ENCODE results near the gene PTPRU.

PTPRU gene

DNA sequence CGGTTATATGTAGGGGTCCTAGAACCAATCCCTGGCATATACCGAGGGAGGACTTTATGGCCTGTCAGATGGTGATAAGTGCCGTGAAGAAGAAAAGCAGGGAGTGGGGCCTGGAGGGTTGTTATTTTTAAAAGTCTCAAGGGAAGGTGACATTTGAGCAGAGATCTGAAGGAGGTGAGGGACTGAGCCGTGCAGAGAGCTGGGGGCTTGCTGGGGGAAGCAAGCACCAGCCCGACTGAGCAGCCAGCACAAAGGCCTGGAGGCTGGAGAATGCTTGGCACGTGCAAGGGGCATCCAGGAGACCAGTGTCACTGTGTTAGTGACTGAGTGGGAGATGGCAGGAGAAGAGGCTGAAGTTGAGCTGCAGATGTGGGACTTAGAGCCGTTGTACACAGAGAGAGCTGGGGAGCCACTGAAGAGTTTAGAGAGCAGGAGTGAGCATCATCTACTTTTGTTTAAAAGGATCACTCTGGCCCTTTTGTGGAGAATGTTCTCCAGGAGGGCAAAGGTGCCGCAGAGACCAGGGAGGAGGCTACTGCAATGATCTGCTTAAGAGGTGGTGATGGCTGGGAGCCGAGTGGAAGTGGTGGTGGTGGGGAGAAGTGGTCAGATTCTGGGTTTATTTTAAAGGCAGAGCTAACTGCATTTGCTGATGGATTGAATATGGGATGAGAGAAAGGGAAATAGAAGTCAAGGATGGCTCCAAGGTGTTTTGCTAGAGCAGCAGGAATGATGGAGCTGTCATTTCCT lies 31.2 kb downstream of the PTPRU start:
- no peak for DNase-seq (ENCODE audit: low spot score)

DNA sequence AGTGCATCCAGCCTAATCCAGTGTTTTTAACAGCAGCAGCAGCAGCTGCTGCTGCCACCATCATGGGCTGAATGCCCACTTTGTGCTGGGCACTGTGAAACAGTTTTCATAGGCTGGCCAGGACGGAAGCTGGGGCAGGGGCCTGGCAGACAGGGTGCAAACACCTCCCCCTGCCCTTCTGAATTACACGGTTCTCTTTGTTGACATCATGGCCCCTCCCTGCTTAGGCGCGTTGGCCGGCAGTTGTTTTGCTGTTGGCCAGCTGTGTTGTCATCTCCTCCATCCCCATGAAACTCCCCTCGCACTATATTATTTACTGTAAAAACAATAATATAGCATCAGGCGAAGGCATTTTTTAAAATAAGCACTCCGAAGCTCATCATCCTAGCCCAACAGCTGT lies 33.1 kb downstream of the PTPRU start:
- DNase-seq (ENCODE audit: low spot score): no peak

DNA sequence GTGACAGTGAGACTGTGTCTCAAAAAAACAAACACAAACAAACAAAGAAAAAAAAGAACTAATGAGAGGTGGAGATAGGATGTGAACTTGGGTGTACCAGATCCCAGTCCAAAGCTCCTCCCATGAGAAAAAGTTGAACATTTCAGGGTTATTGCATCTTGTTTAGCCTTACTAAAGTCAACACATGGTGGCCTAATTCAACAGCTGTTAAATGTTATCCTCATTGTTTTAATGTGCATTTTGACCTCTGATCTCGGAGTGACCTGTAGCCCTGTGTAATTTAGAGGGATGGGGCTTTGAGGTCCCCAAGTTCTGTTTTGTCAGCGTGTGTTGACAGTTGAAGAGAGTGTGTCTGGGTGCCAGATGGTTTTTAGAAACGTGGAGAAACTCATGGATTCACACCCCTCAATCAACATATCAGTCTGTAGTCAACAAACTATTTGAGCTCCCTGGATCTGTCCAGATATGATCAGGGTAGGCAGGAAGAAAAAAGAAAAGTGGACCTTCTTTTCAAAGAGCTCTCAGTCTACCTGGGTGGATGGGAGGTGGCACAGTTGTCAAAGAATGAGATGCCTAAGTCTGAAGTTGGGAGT lies 34.7 kb downstream of the PTPRU start:
- no peak for DNase-seq (ENCODE audit: low spot score)

- DNase-seq (ENCODE audit: low spot score): peak; percentile 86
Observed at GRCh38 chr1:29271724-29272123, 35.4 kb downstream of the PTPRU start.

DNA sequence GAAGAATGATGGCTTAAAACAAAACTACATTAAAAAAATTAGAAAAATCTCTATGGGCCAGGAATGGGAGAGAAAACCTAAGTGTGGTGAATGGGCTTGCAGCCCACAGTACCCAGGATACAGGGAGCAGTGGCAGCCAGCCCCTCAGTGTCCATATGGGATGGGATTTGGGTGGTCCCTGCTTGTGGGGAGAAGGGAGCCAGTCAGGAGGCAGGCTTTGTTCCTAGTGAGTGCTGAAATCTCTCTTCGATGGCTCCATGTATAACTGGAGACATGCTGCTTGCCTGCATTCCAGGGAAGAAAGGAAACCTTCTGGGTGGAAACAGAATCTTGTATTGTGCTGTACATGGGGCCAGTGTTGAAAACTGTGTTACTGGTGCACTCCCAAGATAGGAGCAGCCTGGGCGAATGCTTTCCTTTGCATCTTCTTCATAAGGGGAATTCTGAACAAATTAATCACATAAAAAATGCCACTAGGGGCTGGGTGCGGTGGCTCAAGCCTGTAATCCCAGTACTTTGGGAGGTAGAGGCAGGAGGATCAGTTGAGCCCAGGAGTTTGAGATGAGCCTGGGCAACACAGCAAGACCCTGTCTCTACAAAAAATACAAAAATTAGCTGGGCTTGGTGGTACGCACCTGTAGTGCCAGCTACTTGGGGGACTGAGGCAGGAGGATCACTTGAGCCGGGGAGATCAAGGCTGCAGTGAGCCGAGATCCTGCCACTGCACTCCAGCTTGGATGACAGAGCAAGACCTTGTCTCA lies 36.0 kb downstream of the PTPRU start:
- DNase-seq (ENCODE audit: low spot score): no peak

GRCh38 chr1:29275435-29275834 lies 39.1 kb downstream of the PTPRU start:
- no peak for DNase-seq (ENCODE audit: low spot score)

DNA sequence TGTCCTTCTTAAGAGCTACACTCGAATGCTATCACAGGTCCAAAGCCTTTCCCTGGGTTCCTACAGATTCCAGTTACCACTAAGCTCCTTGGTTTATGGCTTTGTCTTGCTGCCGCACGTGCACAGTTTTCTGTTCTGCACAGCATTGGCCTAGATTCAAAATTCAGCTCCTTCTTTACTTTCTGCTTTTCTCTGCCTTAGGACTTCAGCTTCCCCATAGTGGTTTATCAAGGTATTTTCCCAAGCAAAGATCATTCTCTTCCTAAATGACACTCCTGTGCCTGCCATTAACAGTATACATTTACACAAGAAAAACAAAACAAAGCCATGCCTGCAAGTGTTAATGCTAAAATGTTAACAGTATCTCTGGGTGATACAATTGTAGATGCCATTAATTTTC lies 41.8 kb downstream of the PTPRU start:
- no peak for DNase-seq (ENCODE audit: low spot score)

- DNase-seq (ENCODE audit: low spot score): no peak
Observed at GRCh38 chr1:29279406-29279805, 43.1 kb downstream of the PTPRU start.

- no peak for DNase-seq (ENCODE audit: low spot score)
Observed at GRCh38 chr1:29279951-29280391, 43.6 kb downstream of the PTPRU start.

GRCh38 chr1:29280409-29281131 lies 44.2 kb downstream of the PTPRU start:
- no peak for DNase-seq (ENCODE audit: low spot score)

DNA sequence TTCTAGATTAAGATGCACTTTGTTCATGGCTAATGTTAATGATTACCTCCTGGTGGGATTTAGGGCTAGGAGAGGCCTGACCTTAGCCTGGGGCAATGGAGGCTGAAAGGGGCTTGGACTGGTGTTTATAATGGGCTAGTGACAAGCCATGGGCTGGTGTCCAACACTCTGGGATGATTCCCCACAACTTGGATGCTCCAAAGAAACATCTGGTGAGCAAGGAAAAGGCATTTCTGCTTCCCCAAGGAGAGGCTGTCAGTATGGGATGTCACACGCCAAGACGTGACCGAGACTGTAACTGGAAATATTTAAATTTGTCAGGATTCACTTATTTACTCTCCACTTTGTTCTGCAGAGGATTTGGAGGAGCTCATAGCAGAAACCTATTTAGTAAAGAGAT lies 45.2 kb downstream of the PTPRU start:
- DNase-seq (ENCODE audit: low spot score): no peak

GRCh38 chr1:29282135-29282923 lies 46.0 kb downstream of the PTPRU start:
- DNase-seq (ENCODE audit: low spot score): no peak

DNA sequence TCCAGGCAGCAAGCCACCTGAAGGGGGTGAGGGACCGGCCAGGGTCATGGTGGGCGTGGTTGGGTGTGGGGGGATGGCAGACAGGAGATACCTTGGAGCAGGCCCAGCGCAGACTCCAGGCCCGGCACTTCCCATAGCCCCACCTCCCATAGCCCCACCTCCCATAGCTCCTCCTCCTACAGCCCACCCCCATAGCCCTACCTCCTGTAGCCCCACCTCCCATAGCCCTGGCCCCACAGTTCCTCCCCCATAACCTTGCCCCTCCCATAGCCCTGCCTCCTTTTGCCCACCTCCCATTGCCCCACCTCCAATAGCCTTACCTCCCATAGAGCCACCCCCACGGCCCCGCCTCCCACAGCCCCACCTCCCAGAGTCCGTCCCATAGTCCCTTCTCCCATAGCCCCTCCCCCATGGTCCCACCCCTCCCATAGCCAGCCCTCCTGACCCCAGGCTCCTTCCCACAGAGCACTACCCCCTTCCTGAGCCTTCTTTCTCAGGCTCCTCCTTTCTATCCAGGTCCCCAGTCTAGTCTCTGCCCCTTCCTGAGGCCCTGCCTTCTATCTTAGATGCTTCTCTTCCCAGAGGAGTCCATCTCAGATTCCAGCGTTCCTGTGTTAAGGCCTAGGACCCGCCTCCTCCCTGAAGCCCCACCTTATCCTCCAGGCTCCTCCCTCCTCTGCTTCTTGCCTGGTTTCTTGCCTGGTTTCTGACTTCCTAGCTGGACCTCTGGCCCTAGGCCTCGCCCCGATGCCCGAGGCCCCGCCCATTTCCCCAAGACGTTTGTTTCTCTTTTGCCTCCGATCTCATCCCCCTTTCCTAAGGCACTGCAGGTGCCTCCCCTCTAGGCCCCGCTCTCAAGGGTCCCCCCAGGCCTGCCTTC lies 46.8 kb downstream of the PTPRU start:
- peak; percentile 77 for DNase-seq (ENCODE audit: low spot score)

DNA sequence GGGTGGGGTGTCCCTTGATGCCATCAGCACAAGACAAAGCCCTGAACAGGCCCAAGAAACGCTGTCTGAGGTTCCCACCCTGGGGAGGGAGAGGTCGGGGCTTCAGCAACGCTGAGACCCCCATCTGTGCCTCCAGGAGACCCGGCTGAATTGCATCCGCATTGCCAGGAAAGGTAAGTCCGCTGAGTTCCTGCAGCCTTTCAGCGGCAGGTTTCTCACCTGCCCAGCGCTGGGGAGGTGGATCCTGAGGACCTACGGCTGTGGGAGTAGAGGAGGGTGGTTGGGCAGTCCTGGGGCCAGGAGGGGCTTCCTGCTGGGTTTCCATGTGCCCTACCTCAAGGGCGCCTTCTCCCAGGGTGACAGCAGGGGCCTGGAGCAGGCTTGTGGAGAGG lies 47.5 kb downstream of the PTPRU start:
- no peak for DNase-seq (ENCODE audit: low spot score)

- DNase-seq (ENCODE audit: low spot score): no peak
Observed at GRCh38 chr1:29284286-29284960, 48.1 kb downstream of the PTPRU start.

DNA sequence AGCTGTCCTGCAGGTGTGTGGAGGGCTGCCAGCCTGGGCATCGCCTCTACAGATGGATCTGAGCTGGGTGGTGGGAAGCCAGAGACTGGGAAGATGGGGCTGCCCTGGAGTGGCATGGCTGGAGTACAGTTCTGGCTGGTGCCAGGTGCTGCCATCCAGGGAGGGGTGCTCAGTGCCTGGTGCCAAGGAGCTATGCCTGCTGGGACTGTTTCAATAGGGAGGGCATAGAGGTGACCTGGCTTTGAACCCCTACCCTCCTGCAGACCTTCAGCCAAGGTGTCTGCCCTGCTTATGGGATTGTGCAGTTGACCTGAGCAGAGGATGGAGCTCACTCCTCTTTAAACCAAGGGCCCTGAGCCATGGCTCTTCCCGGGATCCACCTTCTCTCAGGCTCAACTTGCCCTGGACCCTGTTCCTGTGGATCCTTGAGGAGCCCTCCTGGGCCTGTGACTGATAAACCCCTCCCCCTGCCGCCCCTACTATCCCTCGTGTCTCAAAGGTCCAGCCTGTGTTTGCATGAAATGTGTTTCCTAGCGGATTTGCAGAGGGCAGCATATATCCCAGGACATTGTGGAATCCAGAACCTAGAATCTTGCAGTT lies 48.7 kb downstream of the PTPRU start:
- DNase-seq (ENCODE audit: low spot score): no peak

- no peak for DNase-seq (ENCODE audit: low spot score)
Observed at GRCh38 chr1:29285771-29286170, 49.4 kb downstream of the PTPRU start.

DNA sequence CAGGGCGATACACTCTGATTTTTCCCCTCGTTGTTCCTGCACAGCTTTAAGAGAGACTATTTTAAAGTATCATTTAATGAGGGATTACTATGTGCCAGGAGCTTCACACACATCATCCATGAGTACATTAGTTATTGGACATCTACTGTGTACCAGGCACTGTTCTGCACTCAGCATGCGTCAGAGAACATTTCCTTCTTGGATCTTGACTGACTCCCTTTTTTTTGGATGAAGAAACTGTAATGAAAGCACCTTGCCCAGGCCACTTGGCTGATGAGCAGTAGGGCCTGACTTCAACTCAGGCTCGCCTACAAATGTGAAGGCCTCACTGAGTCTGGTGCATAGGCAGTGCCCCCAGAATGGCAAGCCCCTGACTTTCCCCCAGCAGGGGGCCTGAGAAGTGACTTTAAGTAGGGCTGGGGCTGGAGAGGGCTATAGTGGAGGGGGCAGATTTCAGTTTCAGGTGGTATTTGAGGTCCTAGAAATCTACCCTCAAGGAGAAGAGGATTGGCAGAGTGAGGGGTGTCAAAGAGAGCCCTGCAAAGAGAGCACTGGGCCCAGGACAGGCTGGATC lies 50.0 kb downstream of the PTPRU start:
- DNase-seq (ENCODE audit: low spot score): no peak

GRCh38 chr1:29289493-29289892 lies 53.2 kb downstream of the PTPRU start:
- no peak for DNase-seq (ENCODE audit: low spot score)

Data from AG08396 (cell line).